ENCODE measurements around the gene KCNIP1. TPM values are rescaled to one million over a fixed set of nuclear protein-coding genes. Genes with fewer than 3 reads are reported as not detected.

The KCNIP1 gene
- total RNA-seq, 4 donors from 2014 or later: not detected

- WGBS, 2 donors: 46 to 67% methylated on average over 6 of the region's 6 CpGs
- H3K4me3 ChIP-seq: no peak overlapping the region
- H3K36me3 ChIP-seq: no peaks in the 10 kb centered on the region
- no peaks in the 10 kb centered on the region for H3K9me3 ChIP-seq
- no peak overlapping the region for H3K27ac ChIP-seq
- TF ChIP-seq POLR2A (IDR thresholded peaks at IDR 0.05): no peak
- TF ChIP-seq, protein P1, sequence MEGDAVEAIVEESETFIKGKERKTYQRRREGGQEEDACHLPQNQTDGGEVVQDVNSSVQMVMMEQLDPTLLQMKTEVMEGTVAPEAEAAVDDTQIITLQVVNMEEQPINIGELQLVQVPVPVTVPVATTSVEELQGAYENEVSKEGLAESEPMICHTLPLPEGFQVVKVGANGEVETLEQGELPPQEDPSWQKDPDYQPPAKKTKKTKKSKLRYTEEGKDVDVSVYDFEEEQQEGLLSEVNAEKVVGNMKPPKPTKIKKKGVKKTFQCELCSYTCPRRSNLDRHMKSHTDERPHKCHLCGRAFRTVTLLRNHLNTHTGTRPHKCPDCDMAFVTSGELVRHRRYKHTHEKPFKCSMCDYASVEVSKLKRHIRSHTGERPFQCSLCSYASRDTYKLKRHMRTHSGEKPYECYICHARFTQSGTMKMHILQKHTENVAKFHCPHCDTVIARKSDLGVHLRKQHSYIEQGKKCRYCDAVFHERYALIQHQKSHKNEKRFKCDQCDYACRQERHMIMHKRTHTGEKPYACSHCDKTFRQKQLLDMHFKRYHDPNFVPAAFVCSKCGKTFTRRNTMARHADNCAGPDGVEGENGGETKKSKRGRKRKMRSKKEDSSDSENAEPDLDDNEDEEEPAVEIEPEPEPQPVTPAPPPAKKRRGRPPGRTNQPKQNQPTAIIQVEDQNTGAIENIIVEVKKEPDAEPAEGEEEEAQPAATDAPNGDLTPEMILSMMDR (IDR thresholded peaks at IDR 0.05): no peak
- intact Hi-C loops (cut with DNase I): no loop called here
- peaks cover 0 to 24% (median 0%) of the 10 kb centered on the region in 3 donors for H3K4me1 ChIP-seq
- H3K27me3 ChIP-seq: peaks cover 0 to 9% (median 0%) of the 10 kb centered on the region in 4 donors
- no peak for DNase-seq
These were observed 265.4 kb downstream of the KCNIP1 start for GRCh38 chr5:170769246-170769645.

GRCh38 chr5:170769898-170770416, 266.1 kb downstream of the KCNIP1 start:
- H3K27me3 ChIP-seq: peaks cover 0 to 9% (median 0%) of the 10 kb centered on the region in 4 donors
- intact Hi-C loops (cut with DNase I): no loop called here
- 66 to 78% methylated on average over 5 of the region's 5 CpGs for WGBS, 2 donors
- H3K9me3 ChIP-seq: no peaks in the 10 kb centered on the region
- peaks cover 0 to 24% (median 0%) of the 10 kb centered on the region in 3 donors for H3K4me1 ChIP-seq
- no peaks in the 10 kb centered on the region for H3K36me3 ChIP-seq
- no peak overlapping the region for H3K27ac ChIP-seq
- no peak overlapping the region for H3K4me3 ChIP-seq
- no peak for DNase-seq
- TF ChIP-seq POLR2A (IDR thresholded peaks at IDR 0.05): no peak
- TF ChIP-seq, protein P1 (IDR thresholded peaks at IDR 0.05): no peak

- H3K4me1 ChIP-seq: peaks cover 0 to 30% (median 0%) of the 10 kb centered on the region in 3 donors
- no peaks in the 10 kb centered on the region for H3K9me3 ChIP-seq
- TF ChIP-seq, protein P1 (IDR thresholded peaks at IDR 0.05): no peak
- no peak for TF ChIP-seq POLR2A (IDR thresholded peaks at IDR 0.05)
- WGBS, 2 donors: 85 to 93% methylated on average over 10 to 15 of the region's 15 CpGs
- intact Hi-C loops (cut with DNase I): no loop called here
- no peaks in the 10 kb centered on the region for H3K36me3 ChIP-seq
- no peak for DNase-seq
- no peak overlapping the region for H3K27ac ChIP-seq
- peaks cover 0 to 9% (median 0%) of the 10 kb centered on the region in 4 donors for H3K27me3 ChIP-seq
- no peak overlapping the region for H3K4me3 ChIP-seq
These were observed 267.7 kb downstream of the KCNIP1 start for GRCh38 chr5:170771496-170771895.

- H3K27me3 ChIP-seq: peaks cover 0 to 9% (median 0%) of the 10 kb centered on the region in 4 donors
- DNase-seq: no peak
- H3K4me1 ChIP-seq: peaks cover 0 to 41% (median 0%) of the 10 kb centered on the region in 3 donors
- H3K27ac ChIP-seq: peak overlapping the region in 3 of 4 donors; percentile 34 to 75 (median 42)
- 58 to 71% methylated on average over 6 of the region's 12 CpGs for WGBS, 2 donors
- TF ChIP-seq, protein P1 (IDR thresholded peaks at IDR 0.05): no peak
- TF ChIP-seq POLR2A (IDR thresholded peaks at IDR 0.05): no peak
- H3K4me3 ChIP-seq: no peak overlapping the region
- intact Hi-C loops (cut with DNase I): no loop called here
- no peaks in the 10 kb centered on the region for H3K9me3 ChIP-seq
- H3K36me3 ChIP-seq: no peaks in the 10 kb centered on the region
These were observed 269.5 kb downstream of the KCNIP1 start for GRCh38 chr5:170773024-170773985.

DNA sequence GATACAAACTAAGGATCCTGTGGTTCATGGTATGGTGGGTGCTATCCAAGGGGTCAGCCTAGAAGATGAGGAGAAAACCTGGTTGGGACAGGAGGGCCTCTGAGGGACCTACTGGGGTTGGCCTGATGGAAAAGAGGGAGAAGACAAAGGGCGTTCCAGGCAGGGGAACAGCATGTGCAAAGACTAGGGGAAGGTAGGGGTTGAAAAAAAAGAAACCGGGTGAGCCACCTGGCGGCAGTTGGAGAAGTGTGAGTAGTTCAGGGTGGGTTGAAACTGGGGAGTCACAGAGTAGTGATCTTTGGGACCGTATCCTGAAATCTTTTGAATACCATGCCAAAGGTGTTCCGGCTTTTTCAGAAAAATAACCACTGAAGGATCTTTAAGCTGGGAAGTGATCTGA, 271.0 kb downstream of the KCNIP1 start:
- Histone ChIP-seq H3K27me3 (no peaks in the 10 kb centered on the region), H3K36me3 (no peaks in the 10 kb centered on the region), H3K4me1 (peaks cover 0 to 41% (median 0%) of the 10 kb centered on the region in 3 donors), H3K9me3 (no peaks in the 10 kb centered on the region), H3K4me3 (no peak overlapping the region), H3K27ac (no peak overlapping the region)
- intact Hi-C loops (cut with DNase I): no loop called here
- TF ChIP-seq, protein P1 (IDR thresholded peaks at IDR 0.05): no peak
- TF ChIP-seq POLR2A (IDR thresholded peaks at IDR 0.05): no peak
- 87 to 91% methylated on average over 5 of the region's 5 CpGs for WGBS, 2 donors
- no peak for DNase-seq

All from esophagus squamous epithelium (tissue), 5 donors.